LHCN-M2 (cell line): ENCODE data around the gene FGF1. TPM values are rescaled to one million over a fixed set of nuclear protein-coding genes. Genes with fewer than 3 reads are reported as not detected.

Experiments used
- DNase-seq: peaks from one replicate; pipeline ENCODE4 v3.0.0-alpha.2; 2012; ENCODE audit warnings: low read depth
- total RNA-seq: library from RNA; depleted of rRNA; stranded (reverse); fragments of >200 nt; gene quantifications from 2 replicates; pipeline ENCODE4 v1.2.3, GENCODE V29; 2014

FGF1 gene
- total RNA-seq, 1 experiment from 2014 or later, result 4.8 TPM

GRCh38 chr5:142585451-142585850 is 100.4 kb downstream of the FGF1 start:
- no peak for DNase-seq

- peak; percentile 14 for DNase-seq
Measured at GRCh38 chr5:142584891-142585290, 101.0 kb downstream of the FGF1 start.

- DNase-seq, result no peak
Measured at GRCh38 chr5:142578161-142578830, 107.6 kb downstream of the FGF1 start.

GRCh38 chr5:142576804-142577203 is 109.1 kb downstream of the FGF1 start:
- no peak for DNase-seq

GRCh38 chr5:142576303-142576702 is 109.6 kb downstream of the FGF1 start:
- no peak for DNase-seq

GRCh38 chr5:142572006-142572405 is 113.9 kb downstream of the FGF1 start:
- DNase-seq, result no peak

GRCh38 chr5:142571371-142571770 is 114.5 kb downstream of the FGF1 start:
- no peak for DNase-seq

GRCh38 chr5:142569905-142570304 is 116.0 kb downstream of the FGF1 start:
- DNase-seq, result no peak

- DNase-seq, result no peak
Measured at GRCh38 chr5:142568996-142569335, 116.9 kb downstream of the FGF1 start.

- peak; percentile 13 for DNase-seq
Measured at GRCh38 chr5:142568283-142568995, 117.5 kb downstream of the FGF1 start.

GRCh38 chr5:142561486-142562097 is 124.3 kb downstream of the FGF1 start:
- DNase-seq, result peak; percentile 93

- peak; percentile 55 for DNase-seq
Measured at GRCh38 chr5:142561029-142561428, 124.9 kb downstream of the FGF1 start.

GRCh38 chr5:142552107-142552506 is 133.8 kb downstream of the FGF1 start:
- no peak for DNase-seq

- DNase-seq, result no peak
Measured at GRCh38 chr5:142551338-142552067, 134.4 kb downstream of the FGF1 start.

GRCh38 chr5:142550471-142550870 is 135.4 kb downstream of the FGF1 start:
- DNase-seq, result no peak

GRCh38 chr5:142549834-142550233 is 136.1 kb downstream of the FGF1 start:
- no peak for DNase-seq

GRCh38 chr5:142548739-142549275 is 137.1 kb downstream of the FGF1 start:
- peak; percentile 95 for DNase-seq

GRCh38 chr5:142547445-142548380 is 138.2 kb downstream of the FGF1 start:
- no peak for DNase-seq

GRCh38 chr5:142545650-142546322 is 140.1 kb downstream of the FGF1 start:
- DNase-seq, result peak; percentile 50
